PC-3 (cell line): ENCODE data around the gene UAP1L1. TPM values are rescaled to one million over a fixed set of nuclear protein-coding genes. Genes with fewer than 3 reads are reported as not detected.

Experiments used
- ATAC-seq: fragments of 200-7000 bp; cut with Tn5 transposase; 2 replicates; pipeline ENCODE4 v1.9.1; 2020; ENCODE audit warnings: mild to moderate bottlenecking, moderate library complexity
- Bru-seq: library from RNA; stranded (reverse); fragments of 400-500 nt; gene quantifications from one replicate; lab custom pipeline; 2021; lab: Mats Ljungman, UMichigan
- BruChase-seq, 2 experiments: library from RNA; stranded (reverse); fragments of 400-500 nt; gene quantifications; one replicate each; lab custom pipeline; 2021; lab: Mats Ljungman, UMichigan
- BruUV-seq: library from RNA; stranded (reverse); fragments of 400-500 nt; replicated peaks from 2 replicates; lab custom pipeline; 2021; lab: Mats Ljungman, UMichigan
- CTCF ChIA-PET: fragments of 300-600 bp; sonication (Branson Sonifier 250); formaldehyde crosslinking; loops from one replicate; lab custom pipeline; 2022; ENCODE audit warnings: antibody characterized with exemption; lab: Charles Lee
- POLR2A ChIA-PET: fragments of 300-600 bp; sonication (Branson Sonifier 250); formaldehyde crosslinking; loops from one replicate; lab custom pipeline; 2022; ENCODE audit warnings: antibody characterized with exemption; ENCODE audit not compliant: unreplicated experiment; lab: Charles Lee
- DNase-seq: peaks from one replicate; pipeline ENCODE4 v3.0.0-alpha.2; 2015
- H2AFZ ChIP-seq: fragments of 300-600 bp; sonication (generic); 2 replicates; pipeline ENCODE4 v1.6.0; 2016; ENCODE audit warnings: antibody characterized with exemption, low read length
- H3F3A ChIP-seq: fragments of 300-600 bp; sonication (generic); one replicate; pipeline ENCODE4 v1.6.0; 2017; ENCODE audit warnings: antibody characterized with exemption, low read length, control low read depth, mild to moderate bottlenecking; ENCODE audit not compliant: unreplicated experiment
- H3K27ac ChIP-seq: fragments of 300-600 bp; sonication (generic); 2 replicates; pipeline ENCODE4 v1.5.1; 2016; ENCODE audit warnings: mild to moderate bottlenecking, low read length
- H3K27me3 ChIP-seq: fragments of 300-600 bp; sonication (generic); 2 replicates; pipeline ENCODE4 v1.6.1; 2016; ENCODE audit warnings: low read length, mixed read lengths
- H3K36me3 ChIP-seq: fragments of 300-600 bp; sonication (generic); 2 replicates; pipeline ENCODE4 v1.6.1; 2016; ENCODE audit warnings: low read depth, mixed run types, low read length, mixed read lengths
- H3K4me1 ChIP-seq: fragments of 300-600 bp; sonication (generic); 2 replicates; pipeline ENCODE4 v1.5.1; 2016; ENCODE audit warnings: low read length; ENCODE audit not compliant: insufficient read depth
- H3K4me2 ChIP-seq: fragments of 300-600 bp; sonication (generic); 2 replicates; pipeline ENCODE4 v1.6.0; 2016; ENCODE audit warnings: low read length
- H3K4me3 ChIP-seq: fragments of 300-600 bp; sonication (generic); 2 replicates; pipeline ENCODE4 v1.5.1; 2016; ENCODE audit warnings: mild to moderate bottlenecking, low read length, mixed read lengths
- H3K79me2 ChIP-seq: fragments of 300-600 bp; sonication (generic); 2 replicates; pipeline ENCODE4 v1.6.1; 2017; ENCODE audit warnings: low read length, mixed read lengths
- H3K9ac ChIP-seq: fragments of 300-600 bp; sonication (generic); 2 replicates; pipeline ENCODE4 v1.6.0; 2016; ENCODE audit warnings: mild to moderate bottlenecking, low read length
- H3K9me2 ChIP-seq: fragments of 300-600 bp; sonication (generic); replicated peaks from 2 replicates; pipeline ENCODE4 v1.6.1; 2016; ENCODE audit warnings: mixed run types, low read length, mixed read lengths
- H3K9me3 ChIP-seq: fragments of 300-600 bp; sonication (generic); 2 replicates; pipeline ENCODE4 v1.6.1; 2016; ENCODE audit warnings: low read length, mixed read lengths
- H4K20me1 ChIP-seq: fragments of 300-600 bp; sonication (generic); 2 replicates; pipeline ENCODE4 v1.6.1; 2016; ENCODE audit warnings: low read length, mixed read lengths
- CTCF ChIP-seq: fragments of 300-600 bp; sonication (generic); conservative IDR thresholded peaks from 2 replicates; pipeline ENCODE4 v1.5.1; 2017; ENCODE audit warnings: antibody characterized with exemption, low read depth, mild to moderate bottlenecking, low read length
- EZH2 ChIP-seq: fragments of 300-600 bp; sonication (generic); IDR thresholded peaks from one replicate; pipeline ENCODE4 v1.6.1; 2017; ENCODE audit warnings: antibody characterized with exemption, mild to moderate bottlenecking, low read length; ENCODE audit not compliant: unreplicated experiment
- EZH2phosphoT487 ChIP-seq: fragments of 300-600 bp; sonication (generic); IDR thresholded peaks from 2 replicates; pipeline ENCODE4 v1.6.1; 2018; ENCODE audit warnings: mild to moderate bottlenecking, antibody characterized with exemption, low read length, borderline replicate concordance
- intact Hi-C: fragments of 100-400 bp; cut with micrococcal nuclease; formaldehyde crosslinking; loops from 2 replicates; pipeline ENCODE4 v1.9.0; 2023
- long read RNA-seq: library from polyadenylated mRNA; unstranded; transcript quantifications from one replicate; pipeline ENCODE4 v2.0.0, GENCODE V29; 2021; ENCODE audit not compliant: unreplicated experiment
- total RNA-seq: library from RNA; depleted of rRNA; stranded (reverse); fragments of >200 nt; gene quantifications from 2 replicates; pipeline ENCODE4 v1.2.3, GENCODE V29; 2014; rRNA removed

Gene UAP1L1
- total RNA-seq: 5.0 and 6.4 TPM in 2 replicates
- percentile 55 among the genes with signal in this experiment for Bru-seq, nascent RNA
- percentile 80 among the genes with signal in this experiment for BruChase-seq, experiment 1, labeled RNA remaining after a 6-hour chase
- BruChase-seq, experiment 2, labeled RNA remaining after a 2-hour chase: percentile 81 among the genes with signal in this experiment
- long read RNA-seq, partial matches to known transcripts: 21 of 28 reads
- long read RNA-seq, other reads (novel, unspliced or antisense): 4 of 28 reads

- peak; percentile 26 for DNase-seq
- Histone ChIP-seq H3K27me3 (no peaks in the 10 kb centered on the region), H3K27ac (no peak within 1 kb of the TSS), H3K79me2 (peaks cover 8% of the 10 kb centered on the region; the same call in 1 of the 2 replicates), H3K9ac (peak within 1 kb of the TSS; percentile 45; the same call in 1 of the 2 replicates), H3K36me3 (no peaks in the 10 kb centered on the region), H3K9me2 (no peaks in the 10 kb centered on the region), H3K4me1 (no peaks in the 10 kb centered on the region), H3K4me2 (peak within 1 kb of the TSS; percentile 85), H3F3A (no peaks in the 10 kb centered on the region), H2AFZ (peak within 1 kb of the TSS; percentile 42; the same call in 1 of the 2 replicates), H3K4me3 (peak within 1 kb of the TSS; percentile 73), H4K20me1 (no peaks in the 10 kb centered on the region), H3K9me3 (no peaks in the 10 kb centered on the region)
- POLR2A ChIA-PET: no interaction called here
- TF ChIP-seq CTCF (no peak), EZH2phosphoT487 (no peak), EZH2 (no peak)
- CTCF ChIA-PET: no interaction called here
- intact Hi-C loops: no loop called here
- no TSS peak for BruUV-seq
- ATAC-seq: peak; percentile 74
Observed at GRCh38 chr9:137077010-137077747, at the start of gene UAP1L1. UAP1L1 (plus strand) TSS chr9:137077517; CDS start chr9:137077533, 16 bp downstream.

- BruUV-seq: no TSS peak
- H3K9ac ChIP-seq: 0 out of 2 replicates have a peak overlapping the region, but pooled peaks have one; percentile 25
- no peaks in the 10 kb centered on the region for H4K20me1 ChIP-seq
- ATAC-seq (peak; percentile 67), DNase-seq (peak; percentile 61)
- peaks cover 12% of the 10 kb centered on the region; the same call in 1 of the 2 replicates for H3K79me2 ChIP-seq
- no peaks in the 10 kb centered on the region for H3K9me3 ChIP-seq
- peak overlapping the region; percentile 97 for H3K4me2 ChIP-seq
- no peak overlapping the region for H3K27ac ChIP-seq
- intact Hi-C loops: loop anchor here (5.0 kb wide), 1 partner anchor 126 kb away; no protein-coding TSS in a partner anchor
- no peaks in the 10 kb centered on the region for H3F3A ChIP-seq
- H3K4me1 ChIP-seq: peaks cover 13% of the 10 kb centered on the region; the same call in 1 of the 2 replicates
- H3K36me3 ChIP-seq: no peaks in the 10 kb centered on the region
- peak overlapping the region; percentile 68 for H3K4me3 ChIP-seq
- POLR2A ChIA-PET: interaction anchor here (0.5 kb wide), 1 partner anchor 238 kb away, joined by 4 read pairs; the partner anchor contains the start of gene TMEM141
- peak overlapping the region; percentile 95 for H2AFZ ChIP-seq
- no peaks in the 10 kb centered on the region for H3K9me2 ChIP-seq
- no peaks in the 10 kb centered on the region for H3K27me3 ChIP-seq
- CTCF ChIA-PET: interaction anchor here (0.6 to 1.3 kb wide), 5 partner anchors 18 to 267 kb away, joined by 3 to 6 read pairs (median 4); partner anchors contain the start of genes NPDC1 and PAXX
- TF ChIP-seq EZH2 (no peak), CTCF (no peak; the same call in 1 of the 2 replicates), EZH2phosphoT487 (no peak)
Observed at GRCh38 chr9:137028263-137029057, 48.9 kb upstream of the UAP1L1 start.
